HepG2 (cell line): ENCODE measurements around the gene SDR39U1. TPM values are rescaled to one million over a fixed set of nuclear protein-coding genes. Genes with fewer than 3 reads are reported as not detected.

Experiments used
- ATAC-seq: fragments of 200-7000 bp; cut with Tn5 transposase; 3 replicates; pipeline ENCODE4 v1.9.1; 2020; ENCODE audit warnings: mild to moderate bottlenecking, moderate library complexity
- BruUV-seq: library from RNA; stranded (reverse); fragments of 400-500 nt; replicated peaks from 2 replicates; lab custom pipeline; 2021; lab: Mats Ljungman, UMichigan
- CTCF ChIA-PET: fragments of 300-600 bp; formaldehyde crosslinking; extraction: SDS; loops from one replicate; lab custom pipeline; 2021; ENCODE audit warnings: low total read pairs, inconsistent platforms, low intra/inter-chr PET ratio; lab: Yijun Ruan, JAX
- POLR2A ChIA-PET: fragments of 350-600 bp; sonication (Branson Sonifier 250); formaldehyde crosslinking; loops from one replicate; lab custom pipeline; 2020; ENCODE audit warnings: antibody characterized with exemption, inconsistent platforms; lab: Yijun Ruan, JAX
- DNase-seq: peaks from one replicate; pipeline ENCODE4 v3.0.0-alpha.2; 2015; ENCODE audit warnings: low spot score
- FAIRE-seq: peaks from 3 replicates; lab custom pipeline; 2011; peaks lifted over from hg19 to GRCh38; lab: Jason Lieb, UNC
- H2AFZ ChIP-seq: one replicate; pipeline ENCODE4 v1.6.1; 2011; ENCODE audit warnings: low read length, inconsistent platforms
- H3K27ac ChIP-seq: fragments of 300-600 bp; 3 replicates; pipeline ENCODE4 v1.8.0; 2011; ENCODE audit warnings: mixed run types, mild to moderate bottlenecking, mixed read lengths, low read length, inconsistent platforms; ENCODE audit not compliant: insufficient read depth; ENCODE audit errors: extremely low read length
- H3K27me3 ChIP-seq, 2 experiments: fragments of 200-600 bp in 1 of 2; 2 replicates in 1 of 2; 3 replicates in 1 of 2; pipeline versions ENCODE4 v1.6.0 to v1.8.0; 2011; ENCODE audit warnings: low read length in 2 of 2, mild to moderate bottlenecking in 2 of 2, moderate library complexity in 2 of 2, inconsistent platforms in 1 of 2; ENCODE audit not compliant: insufficient read depth in 2 of 2, control insufficient read depth in 1 of 2
- H3K36me3 ChIP-seq, 2 experiments: fragments of 200-600 bp in 1 of 2; replicated peaks in 1 of 2; 2 replicates in 1 of 2; 3 replicates in 1 of 2; pipeline versions ENCODE4 v1.5.1 to v1.8.0; 2011; ENCODE audit warnings: low read length in 2 of 2, inconsistent platforms in 1 of 2; ENCODE audit not compliant: insufficient read depth in 2 of 2, control insufficient read depth in 1 of 2
- H3K4me1 ChIP-seq: 2 replicates; pipeline ENCODE4 v1.5.1; 2012; ENCODE audit warnings: low read length, inconsistent platforms; ENCODE audit not compliant: insufficient read depth
- H3K4me2 ChIP-seq: 2 replicates; pipeline ENCODE4 v1.6.0; 2011; ENCODE audit warnings: low read depth, low read length, inconsistent platforms
- H3K4me3 ChIP-seq, 3 experiments: fragments of 200-600 bp in 1 of 3; sonication (generic), shearing (Covaris generic) in 1 of 3; replicated peaks in 1 of 3; 2 replicates each; pipeline ENCODE4 v1.5.1; 2011 to 2016; ENCODE audit warnings: low read length in 3 of 3, inconsistent platforms in 2 of 3, low read depth in 2 of 3, mild to moderate bottlenecking in 2 of 3, control low read depth in 1 of 3, mixed read lengths in 1 of 3; ENCODE audit not compliant: insufficient read depth in 1 of 3
- H3K79me2 ChIP-seq: one replicate; pipeline ENCODE4 v1.6.1; 2011; ENCODE audit warnings: low read length, inconsistent platforms; ENCODE audit not compliant: insufficient read depth
- H3K9ac ChIP-seq: 2 replicates; pipeline ENCODE4 v1.6.0; 2011; ENCODE audit warnings: mild to moderate bottlenecking, low read depth, low read length, inconsistent platforms; ENCODE audit not compliant: insufficient read depth
- H3K9me3 ChIP-seq: 2 replicates; pipeline ENCODE4 v1.5.1; 2012; ENCODE audit warnings: mild to moderate bottlenecking, low read length
- H4K20me1 ChIP-seq: 2 replicates; pipeline ENCODE4 v1.6.0; 2011; ENCODE audit warnings: inconsistent platforms, mild to moderate bottlenecking, low read length, moderate library complexity; ENCODE audit not compliant: insufficient read depth
- EEA1 ChIP-seq: sonication (generic); formaldehyde crosslinking; IDR thresholded peaks from 2 replicates; pipeline ENCODE4 v1.5.1; 2020; ENCODE audit warnings: mild to moderate bottlenecking, missing genetic modification reagents, borderline replicate concordance
- FOXC1 ChIP-seq: sonication (generic); formaldehyde crosslinking; IDR thresholded peaks from 2 replicates; pipeline ENCODE4 v1.8.0; 2022; ENCODE audit warnings: mild to moderate bottlenecking, missing genetic modification reagents, borderline replicate concordance
- HNF4A ChIP-seq: sonication (generic); formaldehyde crosslinking; IDR thresholded peaks from 2 replicates; pipeline ENCODE4 v1.4.0; 2020; ENCODE audit warnings: missing genetic modification reagents
- KAT8 ChIP-seq: IDR thresholded peaks from 2 replicates; pipeline ENCODE4 v1.6.1; 2016; ENCODE audit warnings: missing genetic modification reagents, missing compliant biosample characterization
- MAFK ChIP-seq, 2 experiments: IDR thresholded peaks in 1 of 2; conservative IDR thresholded peaks in 1 of 2; 2 replicates each; pipeline ENCODE4 v1.6.1; 2011; ENCODE audit warnings: improper control_type of control experiment in 2 of 2, low read length in 2 of 2
- SATB2 ChIP-seq: sonication (generic); formaldehyde crosslinking; IDR thresholded peaks from 2 replicates; pipeline ENCODE4 v1.5.0; 2020; ENCODE audit warnings: missing genetic modification reagents
- SKI ChIP-seq: fragments of 450-650 bp; IDR thresholded peaks from one replicate; pipeline ENCODE4 v1.6.1; 2018; ENCODE audit warnings: mild to moderate bottlenecking; ENCODE audit not compliant: partially characterized antibody
- SP2 ChIP-seq: sonication (generic); formaldehyde crosslinking; IDR thresholded peaks from 2 replicates; pipeline ENCODE4 v1.5.1; 2020; ENCODE audit warnings: mild to moderate bottlenecking, missing genetic modification reagents
- TBX2 ChIP-seq: sonication (generic); formaldehyde crosslinking; IDR thresholded peaks from 2 replicates; pipeline ENCODE4 v1.5.0; 2020; ENCODE audit warnings: missing genetic modification reagents, mild to moderate bottlenecking, borderline replicate concordance
- ZFP36 ChIP-seq: fragments of 150-350 bp; IDR thresholded peaks from 2 replicates; pipeline ENCODE4 v1.6.1; 2018; ENCODE audit warnings: borderline replicate concordance, low read length, low read depth; ENCODE audit not compliant: partially characterized antibody
- ZNF10 ChIP-seq: sonication (generic); formaldehyde crosslinking; IDR thresholded peaks from 2 replicates; pipeline ENCODE4 v1.4.0; 2020; ENCODE audit warnings: mild to moderate bottlenecking, low read depth, missing genetic modification reagents, borderline replicate concordance
- ZNF20 ChIP-seq: sonication (generic); formaldehyde crosslinking; IDR thresholded peaks from 2 replicates; pipeline ENCODE4 v1.4.0; 2020; ENCODE audit warnings: mild to moderate bottlenecking, moderate library complexity, missing genetic modification reagents
- ZNF33B ChIP-seq: sonication (generic); formaldehyde crosslinking; IDR thresholded peaks from 2 replicates; pipeline ENCODE4 v1.5.1; 2020; ENCODE audit warnings: mild to moderate bottlenecking, missing genetic modification reagents
- ZNF451 ChIP-seq: sonication (generic); formaldehyde crosslinking; IDR thresholded peaks from 2 replicates; pipeline ENCODE4 v1.5.0; 2020; ENCODE audit warnings: mild to moderate bottlenecking, missing genetic modification reagents
- ZNF572 ChIP-seq: sonication (generic); formaldehyde crosslinking; IDR thresholded peaks from 2 replicates; pipeline ENCODE4 v1.5.1; 2020; ENCODE audit warnings: mild to moderate bottlenecking, missing genetic modification reagents
- ZNF709 ChIP-seq: sonication (generic); formaldehyde crosslinking; IDR thresholded peaks from 2 replicates; pipeline ENCODE4 v1.5.0; 2020; ENCODE audit warnings: mild to moderate bottlenecking, missing genetic modification reagents
- ZSCAN29 ChIP-seq: sonication (generic); formaldehyde crosslinking; conservative IDR thresholded peaks from 2 replicates; pipeline ENCODE4 v1.4.0; 2020; ENCODE audit warnings: mild to moderate bottlenecking, missing genetic modification reagents
- ZSCAN30 ChIP-seq: sonication (generic); formaldehyde crosslinking; IDR thresholded peaks from 2 replicates; pipeline ENCODE4 v1.5.0; 2020; ENCODE audit warnings: mild to moderate bottlenecking, missing genetic modification reagents
- WGBS: methylation state at CpG from one replicate; pipeline ENCODE4 v1.1.6; 2017; ENCODE audit warnings: low lambda C conversion rate; 5-methylcytosine and 5-hydroxymethylcytosine counted together
- in situ Hi-C: cut with HindIII; loops from 2 replicates; pipeline ENCODE4 v1.10.0; 2017; ENCODE audit warnings: low pct_unique_long_range_greater_than_20kb; ENCODE audit not compliant: extremely low pct_ligation_motif_present
- intact Hi-C: fragments of 100-400 bp; cut with micrococcal nuclease; formaldehyde crosslinking; loops from one replicate; pipeline ENCODE4 v1.10.0; 2022; ENCODE audit not compliant: unreplicated experiment
- polyA plus RNA-seq, 8 experiments: library from polyadenylated mRNA; depleted of rRNA in 3 of 8; stranded (reverse) in 7 of 8; unstranded in 1 of 8; fragments of >200 nt; fragmentation: Illumina TruSeq in 4 of 8; extraction: Trizol in 4 of 8; gene quantifications; 2 replicates each; pipeline versions ENCODE4 v1.2.1 to v1.2.3, GENCODE V29; 2011 to 2016; ENCODE audit warnings: low read depth in 4 of 8, missing spikeins in 1 of 8, mixed read lengths in 1 of 8; ENCODE audit not compliant: insufficient read depth in 1 of 8
- total RNA-seq, 5 experiments: library from RNA; depleted of rRNA; stranded (reverse); fragments of >200 nt; fragmentation: Illumina TruSeq; extraction: Trizol; gene quantifications; 2 replicates each; pipeline ENCODE4 v1.2.3, GENCODE V29; 2016; ENCODE audit warnings: low read depth in 1 of 5
- TF ChIP-seq, protein P1 (sequence below): sonication (generic); formaldehyde crosslinking; IDR thresholded peaks from 2 replicates; pipeline ENCODE4 v1.4.0; 2020; ENCODE audit warnings: missing genetic modification reagents
- TF ChIP-seq, protein P2 (sequence below): sonication (generic); formaldehyde crosslinking; IDR thresholded peaks from 2 replicates; pipeline ENCODE4 v1.5.0; 2020; ENCODE audit warnings: missing genetic modification reagents, mild to moderate bottlenecking, borderline replicate concordance

The SDR39U1 gene
- total and polyA plus RNA-seq, 2 of the 13 experiments (the other 11 are each of a cell fraction or from before 2014, with no cell fraction given): 34.4 to 129 TPM

DNA sequence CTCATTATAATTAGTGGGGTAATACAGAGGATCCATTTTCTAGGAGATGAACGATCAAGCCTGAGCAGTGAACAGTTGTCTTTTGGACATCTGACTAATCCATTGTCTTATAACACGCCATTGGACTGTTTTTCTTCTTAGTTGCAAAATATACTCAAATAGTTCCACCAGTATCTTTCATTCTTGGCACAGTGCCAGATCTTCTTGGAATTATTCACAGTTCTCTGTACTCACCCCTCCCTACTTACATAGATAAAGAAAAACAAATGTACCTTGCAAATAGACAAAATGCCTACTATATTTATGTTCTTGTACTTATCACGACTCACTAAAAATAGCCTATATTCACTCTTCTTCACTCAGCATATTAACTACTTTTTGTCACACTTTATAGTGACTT, 16.9 kb downstream of the SDR39U1 start (continued):
- TF ChIP-seq TBX2 (CRISPR knock-in tag) (no peak), ZSCAN30 (CRISPR knock-in tag) (no peak), HNF4A (CRISPR knock-in tag) (0 out of 2 replicates have a peak, but pooled peaks have one; percentile 3), ZFP36 (no peak), SATB2 (CRISPR knock-in tag) (0 out of 2 replicates have a peak, but pooled peaks have one; percentile 25), SP2 (CRISPR knock-in tag) (no peak)
- TF ChIP-seq, protein P1, sequence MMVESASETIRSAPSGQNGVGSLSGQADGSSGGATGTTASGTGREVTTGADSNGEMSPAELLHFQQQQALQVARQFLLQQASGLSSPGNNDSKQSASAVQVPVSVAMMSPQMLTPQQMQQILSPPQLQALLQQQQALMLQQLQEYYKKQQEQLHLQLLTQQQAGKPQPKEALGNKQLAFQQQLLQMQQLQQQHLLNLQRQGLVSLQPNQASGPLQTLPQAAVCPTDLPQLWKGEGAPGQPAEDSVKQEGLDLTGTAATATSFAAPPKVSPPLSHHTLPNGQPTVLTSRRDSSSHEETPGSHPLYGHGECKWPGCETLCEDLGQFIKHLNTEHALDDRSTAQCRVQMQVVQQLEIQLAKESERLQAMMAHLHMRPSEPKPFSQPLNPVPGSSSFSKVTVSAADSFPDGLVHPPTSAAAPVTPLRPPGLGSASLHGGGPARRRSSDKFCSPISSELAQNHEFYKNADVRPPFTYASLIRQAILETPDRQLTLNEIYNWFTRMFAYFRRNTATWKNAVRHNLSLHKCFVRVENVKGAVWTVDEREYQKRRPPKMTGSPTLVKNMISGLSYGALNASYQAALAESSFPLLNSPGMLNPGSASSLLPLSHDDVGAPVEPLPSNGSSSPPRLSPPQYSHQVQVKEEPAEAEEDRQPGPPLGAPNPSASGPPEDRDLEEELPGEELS (CRISPR knock-in tag): no peak

DNA sequence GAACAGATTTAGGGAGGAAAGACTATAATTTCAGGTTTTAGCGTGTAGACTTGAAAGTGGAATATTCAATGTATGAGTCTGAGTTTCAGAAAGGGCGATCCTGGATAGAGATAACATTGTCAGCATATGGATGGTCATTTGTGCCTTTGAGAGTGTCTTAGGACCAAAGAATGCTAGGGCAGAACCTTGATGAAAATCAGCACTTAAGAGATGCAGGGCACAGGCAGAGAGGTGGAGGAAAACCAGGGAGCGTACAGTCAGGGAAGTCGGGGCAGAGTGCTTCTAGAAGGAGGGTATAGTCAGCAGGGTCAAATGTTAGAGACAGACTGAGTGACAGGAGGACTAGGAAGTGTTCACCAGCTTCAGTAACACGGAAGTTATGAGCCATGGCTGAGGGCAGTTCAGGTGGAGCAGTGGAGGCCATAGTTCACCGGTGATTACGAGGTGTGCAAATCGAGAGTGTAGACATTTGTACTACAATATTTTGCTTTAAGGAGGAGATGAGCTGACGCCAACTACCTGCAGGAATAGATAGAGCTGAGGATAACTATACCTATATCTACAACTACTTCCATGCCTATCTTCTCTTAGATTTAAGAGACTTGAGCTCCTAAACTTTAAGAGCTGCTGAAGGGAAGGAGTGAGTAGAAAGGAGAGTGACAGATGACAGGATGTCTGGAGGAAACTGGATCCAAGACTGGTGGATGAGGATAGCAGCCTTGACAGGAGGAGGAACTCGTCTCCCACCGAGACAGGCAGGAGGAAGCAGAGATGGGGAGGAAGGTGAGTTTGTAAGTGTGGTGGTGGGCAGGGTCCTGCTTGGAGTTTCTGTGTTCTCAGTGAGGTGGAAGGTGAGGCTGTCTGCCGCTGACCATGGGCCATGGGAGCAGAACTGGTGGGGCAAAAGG, 19.6 kb downstream of the SDR39U1 start:
- Histone ChIP-seq H3K36me3 (no peaks in the 10 kb centered on the region), H2AFZ (peak overlapping the region; percentile 77), H3K4me1 (peaks cover 55% of the 10 kb centered on the region), H3K4me3 (peak overlapping the region in 1 of 3 experiments; percentile 0; a peak in 1 of 6 replicates), H4K20me1 (no peaks in the 10 kb centered on the region), H3K27me3 (peaks cover 0 to 7% of the 10 kb centered on the region in 2 experiments; a peak in 2 of 5 replicates), H3K79me2 (no peaks in the 10 kb centered on the region), H3K9ac (peak overlapping the region; percentile 0; the same call in 1 of the 2 replicates), H3K27ac (no peak overlapping the region), H3K9me3 (no peaks in the 10 kb centered on the region), H3K4me2 (peak overlapping the region; percentile 60)
- ATAC-seq (peak; percentile 43), FAIRE-seq (peak; percentile 59), DNase-seq (no peak)
- no TSS peak for BruUV-seq
- 27% methylated on average over 12 of the region's 12 CpGs for WGBS
- intact Hi-C loops: no loop called here
- CTCF ChIA-PET: no interaction called here
- in situ Hi-C loops: no loop called here
- POLR2A ChIA-PET: interaction anchor here (0.7 to 6.6 kb wide), 6 partner anchors 8 to 181 kb away, joined by 3 to 46 read pairs (median 4); partner anchors contain the start of genes CBLN3, KHNYN and TINF2
- TF ChIP-seq KAT8 (CRISPR knock-in tag): peak; percentile 75
- no peak for TF ChIP-seq ZNF20 (CRISPR knock-in tag)
- no peak for TF ChIP-seq EEA1 (CRISPR knock-in tag)
- TF ChIP-seq SKI: no peak
- 0 out of 2 replicates have a peak, but pooled peaks have one; percentile 15 for TF ChIP-seq FOXC1
- no peak for TF ChIP-seq MAFK (conservative IDR thresholded peaks at IDR 0.05 in 1 of 2, IDR thresholded peaks at IDR 0.05 in 1 of 2; ENCODE audit: low read length in 2 of 2)
- no peak for TF ChIP-seq ZNF572 (CRISPR knock-in tag)
- TF ChIP-seq, protein P2, sequence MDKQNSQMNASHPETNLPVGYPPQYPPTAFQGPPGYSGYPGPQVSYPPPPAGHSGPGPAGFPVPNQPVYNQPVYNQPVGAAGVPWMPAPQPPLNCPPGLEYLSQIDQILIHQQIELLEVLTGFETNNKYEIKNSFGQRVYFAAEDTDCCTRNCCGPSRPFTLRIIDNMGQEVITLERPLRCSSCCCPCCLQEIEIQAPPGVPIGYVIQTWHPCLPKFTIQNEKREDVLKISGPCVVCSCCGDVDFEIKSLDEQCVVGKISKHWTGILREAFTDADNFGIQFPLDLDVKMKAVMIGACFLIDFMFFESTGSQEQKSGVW (CRISPR knock-in tag): no peak
- TF ChIP-seq ZNF10 (CRISPR knock-in tag): no peak
- 0 out of 2 replicates have a peak, but pooled peaks have one; percentile 60 for TF ChIP-seq ZSCAN29 (CRISPR knock-in tag)
- TF ChIP-seq ZNF709 (CRISPR knock-in tag): no peak
- no peak for TF ChIP-seq ZNF33B (CRISPR knock-in tag)
- TF ChIP-seq ZNF451 (CRISPR knock-in tag): peak; percentile 64; the same call in 1 of the 2 replicates
